Ramos (cell line): ENCODE results near the gene PRADC1.

Experiments
- in situ Hi-C: fragments of 300-500 bp; cut with MboI; formaldehyde crosslinking; loops from one replicate; pipeline ENCODE4 v1.14.3; 2022; ENCODE audit warnings: low sequenced_read_pairs; ENCODE audit not compliant: unreplicated experiment

Gene PRADC1

DNA sequence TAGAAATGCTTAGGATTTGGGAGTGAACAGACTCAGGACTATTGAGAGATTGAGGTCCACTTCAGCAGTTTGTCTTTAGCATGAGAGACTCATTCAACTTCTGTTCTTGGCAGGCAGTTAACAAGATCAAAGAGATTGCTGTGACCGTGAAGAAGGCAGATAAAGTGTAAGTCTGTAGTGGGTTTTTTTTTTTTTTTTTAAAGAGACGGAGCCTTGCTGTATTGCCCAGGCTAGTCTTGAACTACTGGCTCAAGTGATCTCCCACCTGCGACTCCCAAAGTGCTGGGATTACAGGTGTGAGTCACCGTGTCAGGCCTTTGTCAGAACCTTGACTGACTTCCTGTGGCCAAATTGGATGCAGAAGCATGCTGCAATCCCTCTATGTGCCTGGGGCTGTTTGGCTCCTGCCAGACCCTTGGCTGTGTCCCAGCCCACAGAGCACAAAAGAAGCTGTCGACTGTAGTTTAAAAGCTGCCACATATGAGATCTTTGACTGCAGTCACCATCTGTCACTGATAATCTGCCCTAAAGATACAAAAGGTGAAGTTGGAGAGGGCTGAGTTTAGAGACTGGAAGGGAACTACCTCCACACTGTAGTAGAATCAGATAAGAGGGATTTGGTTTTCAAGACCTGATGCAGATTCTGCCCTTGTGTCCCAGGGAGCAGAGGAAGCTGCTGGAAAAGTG lies 11.0 kb upstream of the PRADC1 start:
- in situ Hi-C loops = loop anchor here (25.0 kb wide), 1 partner anchor 943 kb away; the partner anchor contains the start of genes MOB1A and MTHFD2

DNA sequence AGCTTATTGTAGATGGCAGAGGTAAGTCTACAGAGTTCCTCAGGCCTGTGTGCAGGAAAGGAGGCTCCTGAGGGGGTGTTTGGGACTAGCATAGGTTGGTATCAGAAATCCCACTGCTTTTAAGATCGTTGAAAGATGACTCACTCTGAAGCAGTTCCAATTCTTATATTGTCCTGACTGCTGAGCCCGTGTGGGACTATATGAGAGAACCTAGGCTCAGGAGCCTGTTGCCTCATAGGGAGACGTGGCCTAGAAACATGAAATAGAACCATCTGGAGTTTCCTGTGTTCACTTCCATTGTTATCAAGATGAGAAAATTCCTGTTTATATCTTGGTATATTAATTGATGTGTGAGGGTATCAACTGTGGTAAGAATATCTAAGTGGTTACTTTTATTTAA lies 6.7 kb upstream of the PRADC1 start:
- in situ Hi-C loops = loop anchor here (25.0 kb wide), 1 partner anchor 948 kb away; the partner anchor contains the start of genes MOB1A and MTHFD2

DNA sequence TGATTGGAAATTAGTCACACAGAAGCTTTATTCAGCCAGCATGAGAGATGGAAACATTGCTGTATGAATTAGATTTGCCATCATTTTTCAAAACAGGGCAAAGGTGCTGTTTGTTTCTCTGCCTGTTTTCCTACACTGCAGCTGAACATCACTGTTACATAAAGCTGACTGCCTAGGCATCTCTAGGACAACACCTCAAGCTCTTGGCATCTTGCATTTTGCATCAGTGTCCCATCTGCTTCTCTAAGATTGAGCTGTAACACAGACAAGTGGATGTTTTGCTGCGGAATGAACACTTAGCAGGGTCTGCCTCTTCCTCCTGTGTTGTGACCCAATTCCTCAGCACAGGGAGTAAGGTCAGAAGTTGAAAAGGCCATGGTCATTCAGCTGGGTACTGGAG lies 5.9 kb upstream of the PRADC1 start:
- in situ Hi-C loops = loop anchor here (25.0 kb wide), 1 partner anchor 948 kb away; the partner anchor contains the start of genes MOB1A and MTHFD2

GRCh38 chr2:73238149-73238548 lies 5.1 kb upstream of the PRADC1 start:
- in situ Hi-C loops = loop anchor here (25.0 kb wide), 1 partner anchor 949 kb away; the partner anchor contains the start of genes MOB1A and MTHFD2

DNA sequence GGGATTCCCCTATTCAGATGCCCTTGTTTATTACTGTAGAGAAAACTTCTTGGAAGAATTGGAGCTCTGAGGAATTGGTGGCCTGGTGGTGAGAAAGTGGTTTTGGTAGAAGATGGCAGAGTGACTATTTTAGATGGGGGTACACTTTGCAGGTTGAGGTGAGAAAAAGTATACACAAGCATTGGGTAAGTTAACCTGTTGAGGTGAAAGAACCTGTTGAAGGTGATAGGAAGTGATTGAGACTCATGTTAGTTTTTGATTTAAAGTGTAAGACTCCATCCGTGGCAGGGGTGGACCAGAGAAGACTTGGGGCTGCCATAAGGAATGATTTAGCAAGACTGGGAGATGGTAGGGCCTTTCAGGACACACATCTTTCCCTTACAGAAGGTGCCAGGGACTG lies 4.1 kb upstream of the PRADC1 start:
- in situ Hi-C loops = loop anchor here (25.0 kb wide), 1 partner anchor 950 kb away; the partner anchor contains the start of genes MOB1A and MTHFD2

DNA sequence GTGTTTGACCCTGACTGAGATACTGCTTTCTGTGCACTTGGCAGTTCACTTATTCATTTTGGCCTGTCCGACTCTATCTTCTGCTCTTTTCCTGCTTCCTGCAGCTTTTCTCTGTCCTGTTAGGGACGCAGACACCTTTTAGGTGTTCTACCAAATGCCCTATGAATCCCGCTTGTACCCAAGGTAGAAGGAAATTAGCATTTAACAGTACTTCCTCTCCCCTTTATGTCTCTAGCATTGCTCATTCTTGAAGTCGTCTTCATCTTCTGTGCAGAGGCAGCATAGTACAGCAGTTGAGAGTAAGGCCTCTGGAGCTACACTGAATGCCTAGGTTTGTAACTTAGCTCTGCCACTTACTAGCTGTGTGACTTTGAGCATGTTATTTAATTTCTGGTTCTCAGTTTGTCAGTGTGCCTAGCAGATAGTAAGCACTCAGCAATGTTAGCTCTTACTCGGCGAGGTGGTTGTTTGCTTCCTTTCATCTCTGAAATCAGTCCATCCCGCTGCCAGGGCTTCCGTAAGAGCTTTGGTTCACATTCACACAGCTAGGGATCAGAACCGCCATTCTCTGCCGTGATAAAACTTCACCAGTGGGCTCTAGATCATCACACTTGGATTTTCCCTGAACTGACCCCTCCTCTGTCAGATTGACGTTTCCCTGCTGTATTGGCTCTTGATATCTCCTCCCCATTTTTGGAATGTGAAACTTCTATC lies 2.4 kb upstream of the PRADC1 start:
- in situ Hi-C loops = loop anchor here (25.0 kb wide), 1 partner anchor 952 kb away; the partner anchor contains the start of genes MOB1A and MTHFD2

DNA sequence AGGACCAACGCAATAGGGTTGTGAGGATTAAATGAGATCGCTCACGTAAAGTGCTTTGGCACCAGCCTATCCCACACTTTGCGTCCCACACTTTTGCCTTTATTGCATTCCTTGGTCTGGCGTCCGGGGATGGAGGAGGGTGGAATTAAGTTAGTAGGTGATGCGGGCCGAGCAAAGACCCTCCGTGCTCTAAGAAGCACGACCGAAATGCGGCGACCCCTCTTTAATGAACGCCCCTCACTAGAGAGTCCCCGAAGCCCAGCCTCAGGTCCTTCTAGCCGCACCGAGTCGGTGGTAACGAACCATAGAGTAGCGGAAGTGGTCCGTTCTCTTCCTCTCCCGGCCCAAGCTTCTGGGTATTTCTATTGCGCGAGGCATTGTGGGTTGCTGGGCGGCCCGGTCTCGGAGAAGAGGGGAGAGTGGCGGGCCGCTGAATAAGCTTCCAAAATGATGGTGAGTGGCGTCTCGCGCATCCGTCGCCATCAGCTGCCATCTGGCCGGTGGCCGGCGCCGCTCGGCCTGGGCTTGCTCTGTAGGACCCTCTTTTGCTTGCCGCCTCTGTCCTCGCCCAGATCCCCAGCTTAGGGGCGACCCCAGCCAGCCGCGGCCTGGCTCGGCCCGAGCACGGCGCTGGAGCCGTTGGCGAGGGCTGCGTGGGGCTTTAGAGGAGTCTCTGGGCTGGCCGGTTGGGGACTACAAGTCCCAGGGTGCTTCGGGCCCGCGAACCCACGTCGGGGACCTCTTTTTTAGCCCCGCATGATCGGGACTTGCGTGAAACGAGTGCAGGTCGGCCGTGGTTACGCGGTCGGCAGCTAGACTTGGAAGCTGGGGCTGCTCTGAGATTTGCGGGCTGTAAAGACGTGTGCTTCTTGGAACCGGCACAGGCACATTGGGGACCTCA lies 1.1 kb upstream of the PRADC1 start, which contains the start of gene CCT7:
CCT7 (plus strand) TSS at position 377 of the 901 bp plus-strand sequence; CDS start at position 448, 71 bp downstream.
- in situ Hi-C loops = loop anchor here (25.0 kb wide), 1 partner anchor 953 kb away; the partner anchor contains the start of genes MOB1A and MTHFD2

DNA sequence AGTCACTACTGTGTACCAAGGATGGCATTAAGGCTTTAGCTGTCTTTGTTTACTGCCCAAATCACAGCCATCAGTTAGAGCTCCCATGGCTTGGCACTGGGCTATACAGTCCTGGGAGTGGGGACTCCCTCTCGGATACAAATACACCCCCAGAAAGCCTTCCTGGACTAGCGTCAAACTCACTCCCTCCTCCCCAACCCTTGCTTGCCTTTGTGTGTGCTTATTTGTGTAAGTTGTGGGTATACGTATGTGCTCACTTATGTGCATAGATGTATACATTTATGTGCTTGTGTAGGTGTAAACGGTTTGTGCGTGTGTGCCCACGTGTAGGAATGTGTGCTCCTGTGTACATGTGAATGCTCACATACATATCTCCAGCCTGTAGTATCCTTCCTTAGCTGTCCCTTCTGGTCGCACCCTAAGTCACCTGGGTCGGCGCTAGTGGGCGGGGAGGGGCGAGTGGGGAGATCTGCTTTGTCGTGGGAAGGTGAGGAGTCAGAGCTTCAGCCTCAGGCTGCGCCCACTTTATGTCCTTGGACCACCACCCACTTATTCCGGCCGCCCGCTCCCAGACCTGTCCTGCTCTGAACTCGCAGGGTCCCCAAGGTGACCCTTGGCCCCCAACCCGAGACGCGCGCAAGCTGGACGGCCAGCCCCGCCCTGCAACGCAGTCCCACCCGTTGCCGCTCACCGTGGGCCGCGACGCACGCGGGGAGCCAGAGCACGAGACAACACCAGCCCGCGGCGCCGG lies 461 bp downstream of the PRADC1 start:
- in situ Hi-C loops = loop anchor here (25.0 kb wide), 1 partner anchor 955 kb away; the partner anchor contains the start of genes MOB1A and MTHFD2

- in situ Hi-C loops = loop anchor here (25.0 kb wide), 1 partner anchor 959 kb away; the partner anchor contains the start of genes MOB1A and MTHFD2
These were observed 4.4 kb downstream of the PRADC1 start for GRCh38 chr2:73228631-73229030.

DNA sequence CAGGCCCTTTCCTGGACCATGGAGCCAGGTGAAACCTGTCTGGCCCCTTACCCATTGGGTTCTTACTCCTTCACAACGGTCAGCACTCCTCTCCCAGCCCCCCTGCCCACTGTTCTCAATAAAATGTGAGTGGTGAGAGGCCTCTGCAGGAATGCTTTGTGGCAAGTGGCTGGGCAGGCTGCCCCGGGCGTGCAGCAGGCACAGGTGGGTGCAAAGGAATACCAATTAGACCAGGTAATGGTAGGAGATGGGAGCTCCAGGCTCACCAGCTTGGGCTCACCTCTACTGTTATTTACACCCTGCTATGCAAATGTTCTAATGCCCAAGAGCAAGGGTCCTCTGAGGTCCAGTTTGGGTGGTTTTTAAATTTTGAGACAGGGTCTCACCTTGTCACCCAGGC lies 6.0 kb downstream of the PRADC1 start:
- in situ Hi-C loops = loop anchor here (25.0 kb wide), 1 partner anchor 960 kb away; the partner anchor contains the start of genes MOB1A and MTHFD2

DNA sequence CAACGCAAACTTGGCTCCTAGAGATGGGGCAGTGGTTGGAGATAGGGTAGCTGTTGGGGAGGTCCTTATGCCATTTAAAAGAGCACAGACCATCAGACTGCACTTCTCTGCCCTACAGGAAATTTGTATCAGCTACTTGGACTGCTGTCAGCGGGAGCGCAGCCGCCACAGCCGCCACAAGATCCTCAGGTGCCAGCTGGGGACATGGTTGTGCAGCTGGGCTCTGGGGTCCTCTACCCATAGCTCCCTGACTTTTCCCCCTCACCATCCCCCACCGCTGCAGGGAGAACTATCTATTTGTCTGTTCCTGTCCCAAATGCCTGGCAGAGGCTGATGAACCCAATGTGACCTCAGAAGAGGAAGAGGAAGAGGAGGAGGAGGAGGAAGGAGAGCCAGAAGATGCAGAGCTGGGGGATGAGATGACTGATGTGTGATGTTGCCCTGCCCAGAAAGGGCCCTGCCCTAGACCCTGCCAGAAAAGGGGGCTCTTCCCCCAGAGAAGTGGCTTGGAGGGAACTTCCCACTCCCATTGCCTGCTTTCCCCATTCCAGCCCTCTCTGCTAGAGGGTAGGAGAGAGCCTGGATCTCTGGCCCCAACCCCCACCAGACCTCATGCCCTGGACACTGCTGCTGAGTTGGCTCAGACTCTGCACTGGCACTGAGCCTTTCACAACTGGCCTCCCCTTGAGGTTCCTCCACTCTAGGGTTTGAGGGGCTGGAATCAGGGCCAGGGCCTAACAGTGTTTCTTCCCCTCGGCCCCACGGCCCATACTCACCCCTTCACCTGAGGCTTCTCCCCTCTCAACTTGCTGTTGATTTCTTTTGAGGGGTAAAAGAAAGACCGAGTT lies 7.3 kb downstream of the PRADC1 start:
- in situ Hi-C loops = loop anchor here (25.0 kb wide), 1 partner anchor 962 kb away; the partner anchor contains the start of genes MOB1A and MTHFD2

DNA sequence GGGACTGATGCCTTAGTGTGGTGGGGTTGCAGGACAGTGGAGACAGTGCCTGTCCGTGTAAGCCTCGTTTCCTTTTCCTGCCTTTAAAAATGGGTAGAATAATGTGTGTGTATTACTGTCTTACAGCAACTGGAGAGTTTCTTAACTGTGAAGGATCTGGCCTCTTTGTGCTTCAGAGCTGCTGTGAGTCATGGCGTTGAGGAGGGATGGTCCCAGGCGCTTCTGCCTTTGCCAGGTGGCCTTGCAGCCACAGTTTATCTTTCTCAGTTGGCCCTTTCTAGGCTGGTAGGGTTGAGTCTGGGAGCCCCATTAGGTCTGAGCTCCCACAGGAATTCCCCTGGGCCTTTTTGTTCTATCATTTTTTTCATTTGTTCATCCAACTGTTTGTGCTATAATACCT lies 9.2 kb downstream of the PRADC1 start:
- in situ Hi-C loops = no loop called here

DNA sequence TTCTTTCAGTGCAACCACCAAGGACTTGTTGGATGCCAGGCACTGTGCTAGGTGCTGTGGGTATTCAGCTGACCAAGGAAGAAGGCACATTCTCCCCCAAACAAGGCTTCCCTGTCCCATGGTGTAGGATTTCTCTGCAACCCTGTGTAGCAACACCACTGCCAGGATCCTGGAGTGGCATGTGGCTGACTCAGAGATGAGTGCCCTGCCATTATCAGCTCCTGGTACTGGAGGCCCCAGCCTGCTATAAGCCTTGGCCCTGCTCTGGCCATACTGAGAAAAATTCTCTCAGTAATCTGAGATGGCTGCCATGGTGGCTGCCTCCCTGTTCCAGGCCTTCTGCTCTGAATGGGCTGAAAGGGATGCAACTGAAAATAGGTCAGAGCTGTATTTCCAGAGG lies 14.7 kb downstream of the PRADC1 start:
- in situ Hi-C loops = no loop called here

GRCh38 chr2:73217826-73218225 lies 15.2 kb downstream of the PRADC1 start:
- in situ Hi-C loops = no loop called here

DNA sequence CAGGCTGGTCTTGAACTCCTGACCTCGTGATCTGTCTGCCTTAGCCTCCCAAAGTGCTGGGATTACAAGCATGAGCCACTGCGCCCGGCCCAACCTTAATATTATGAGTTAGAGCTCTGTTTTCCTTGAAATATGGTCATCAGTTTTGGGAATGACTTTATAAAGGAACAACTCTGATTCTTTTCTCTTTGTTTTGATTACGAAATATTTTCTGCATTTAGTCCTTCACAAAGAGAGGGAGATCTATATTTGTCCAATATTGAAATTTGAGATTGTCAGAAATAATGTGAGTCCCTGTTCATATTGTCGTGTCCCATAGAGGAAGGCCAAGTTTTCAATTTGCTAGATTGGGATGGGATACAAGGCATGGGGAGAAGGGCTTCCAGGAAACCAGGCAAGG lies 15.9 kb downstream of the PRADC1 start:
- in situ Hi-C loops = no loop called here

DNA sequence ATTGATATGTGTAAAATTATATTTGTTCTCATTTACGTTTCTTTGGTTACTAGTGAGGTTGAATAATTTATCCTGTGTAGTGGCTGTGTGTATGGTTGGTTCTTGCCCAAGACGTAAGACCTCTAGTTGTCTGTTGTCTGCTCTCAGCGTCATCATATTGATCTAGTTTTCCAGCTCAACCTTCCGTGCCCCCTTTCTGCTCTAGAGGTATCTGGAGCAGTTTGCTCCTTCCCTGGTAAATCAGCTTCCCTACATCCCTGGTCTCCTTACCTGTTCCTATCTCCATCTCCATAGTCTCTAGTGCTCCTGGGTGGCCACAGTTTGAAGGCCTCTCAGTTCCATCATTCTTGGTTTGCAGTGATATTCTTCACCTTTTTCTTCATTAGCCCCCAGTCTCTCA lies 17.8 kb downstream of the PRADC1 start:
- in situ Hi-C loops = no loop called here

GRCh38 chr2:73214120-73215035 lies 18.7 kb downstream of the PRADC1 start, which contains the start of gene SMYD5:
Gene SMYD5, plus strand, starts transcription at chr2:73214245. Its CDS starts 22 bp downstream, at chr2:73214267.
- in situ Hi-C loops = no loop called here
